ENCODE results near the gene GPBAR1. TPM values are rescaled to one million over a fixed set of nuclear protein-coding genes. Genes with fewer than 3 reads are reported as not detected.

The GPBAR1 gene
- total RNA-seq, result 0.92 TPM in 1 of 2 replicates, not detected in the other

DNA sequence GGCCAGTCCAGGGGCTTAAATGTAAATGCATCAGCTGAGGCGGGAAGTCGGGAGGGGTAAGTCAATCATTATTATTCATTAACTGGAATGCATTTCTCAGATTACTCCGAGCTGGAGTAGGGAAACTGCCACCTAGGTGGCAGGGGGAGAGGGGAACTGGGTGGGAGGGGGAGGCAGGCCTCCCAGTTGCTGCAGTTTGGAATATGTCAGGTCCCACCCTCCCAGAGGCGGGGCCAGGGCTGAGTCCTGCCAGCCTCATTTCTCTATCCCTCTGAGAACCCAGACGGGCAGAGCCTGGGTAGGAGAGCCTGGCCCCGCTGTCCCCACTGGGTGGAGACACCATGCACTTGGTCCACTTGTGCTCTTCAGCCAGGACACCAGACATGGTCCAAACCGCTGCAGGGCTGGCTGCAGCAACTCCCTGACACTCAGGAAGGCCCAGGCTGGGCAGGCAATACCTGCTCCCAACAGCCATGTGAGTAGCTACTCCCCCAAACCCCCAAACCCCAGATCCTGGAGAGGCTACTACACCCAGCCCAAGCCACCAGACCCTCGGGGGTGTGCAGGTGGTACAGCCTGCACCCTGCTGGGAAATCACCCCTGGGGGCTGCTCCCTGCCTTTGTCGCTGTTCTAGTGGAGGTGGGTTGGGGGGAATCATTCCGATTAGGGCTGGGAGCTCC is at the start of gene GPBAR1:
GPBAR1 (plus strand) TSS at position 274 of the 681 bp plus-strand sequence. CDS start 1,710 bp downstream, outside the sequence.
- DNase-seq (ENCODE audit: low read depth), result no peak
- Histone ChIP-seq H3K27me3 (ENCODE audit: control insufficient read depth, insufficient read depth, low read length) (no peaks in the 10 kb centered on the region), H3K36me3 (ENCODE audit: control insufficient read depth, insufficient read depth, low read length) (no peaks in the 10 kb centered on the region), H3K4me3 (ENCODE audit: low read depth, low read length) (no peak within 1 kb of the TSS)
- TF ChIP-seq, protein P1, sequence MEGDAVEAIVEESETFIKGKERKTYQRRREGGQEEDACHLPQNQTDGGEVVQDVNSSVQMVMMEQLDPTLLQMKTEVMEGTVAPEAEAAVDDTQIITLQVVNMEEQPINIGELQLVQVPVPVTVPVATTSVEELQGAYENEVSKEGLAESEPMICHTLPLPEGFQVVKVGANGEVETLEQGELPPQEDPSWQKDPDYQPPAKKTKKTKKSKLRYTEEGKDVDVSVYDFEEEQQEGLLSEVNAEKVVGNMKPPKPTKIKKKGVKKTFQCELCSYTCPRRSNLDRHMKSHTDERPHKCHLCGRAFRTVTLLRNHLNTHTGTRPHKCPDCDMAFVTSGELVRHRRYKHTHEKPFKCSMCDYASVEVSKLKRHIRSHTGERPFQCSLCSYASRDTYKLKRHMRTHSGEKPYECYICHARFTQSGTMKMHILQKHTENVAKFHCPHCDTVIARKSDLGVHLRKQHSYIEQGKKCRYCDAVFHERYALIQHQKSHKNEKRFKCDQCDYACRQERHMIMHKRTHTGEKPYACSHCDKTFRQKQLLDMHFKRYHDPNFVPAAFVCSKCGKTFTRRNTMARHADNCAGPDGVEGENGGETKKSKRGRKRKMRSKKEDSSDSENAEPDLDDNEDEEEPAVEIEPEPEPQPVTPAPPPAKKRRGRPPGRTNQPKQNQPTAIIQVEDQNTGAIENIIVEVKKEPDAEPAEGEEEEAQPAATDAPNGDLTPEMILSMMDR (IDR thresholded peaks at IDR 0.05; ENCODE audit: insufficient read depth, low read length, poor library complexity, severe bottlenecking), result peak; percentile 15

GRCh38 chr2:218214116-218214515 is 46.7 kb upstream of the GPBAR1 start:
- Histone ChIP-seq H3K27me3 (ENCODE audit: control insufficient read depth, insufficient read depth, low read length) (peaks cover 4% of the 10 kb centered on the region), H3K4me3 (ENCODE audit: low read depth, low read length) (no peak overlapping the region), H3K36me3 (ENCODE audit: control insufficient read depth, insufficient read depth, low read length) (no peaks in the 10 kb centered on the region)
- no peak for DNase-seq (ENCODE audit: low read depth)
- TF ChIP-seq, protein P1 (IDR thresholded peaks at IDR 0.05; ENCODE audit: insufficient read depth, low read length, poor library complexity, severe bottlenecking), result no peak

DNA sequence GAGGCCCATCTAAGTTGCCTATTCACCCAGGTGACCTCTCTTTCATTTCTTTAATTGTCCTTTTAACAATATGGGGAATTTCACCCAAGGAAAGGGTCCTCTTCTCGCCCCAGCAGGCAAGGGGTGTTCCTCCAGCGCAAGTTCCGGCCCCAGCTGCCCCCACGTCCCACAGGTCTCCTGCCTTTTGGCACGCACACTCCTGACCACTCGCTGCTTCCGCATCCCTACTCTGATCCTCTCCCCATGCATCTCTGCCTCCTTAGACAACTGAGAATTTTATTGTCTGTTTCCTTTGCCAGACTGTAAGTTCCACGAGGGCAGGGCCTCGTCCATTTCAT is 44.5 kb upstream of the GPBAR1 start:
- peaks cover 2% of the 10 kb centered on the region for H3K27me3 ChIP-seq (ENCODE audit: control insufficient read depth, insufficient read depth, low read length)
- peak overlapping the region; percentile 99 for H3K4me3 ChIP-seq (ENCODE audit: low read depth, low read length)
- TF ChIP-seq, protein P1 (IDR thresholded peaks at IDR 0.05; ENCODE audit: insufficient read depth, low read length, poor library complexity, severe bottlenecking), result no peak
- no peak for DNase-seq (ENCODE audit: low read depth)
- H3K36me3 ChIP-seq (ENCODE audit: control insufficient read depth, insufficient read depth, low read length), result no peaks in the 10 kb centered on the region

DNA sequence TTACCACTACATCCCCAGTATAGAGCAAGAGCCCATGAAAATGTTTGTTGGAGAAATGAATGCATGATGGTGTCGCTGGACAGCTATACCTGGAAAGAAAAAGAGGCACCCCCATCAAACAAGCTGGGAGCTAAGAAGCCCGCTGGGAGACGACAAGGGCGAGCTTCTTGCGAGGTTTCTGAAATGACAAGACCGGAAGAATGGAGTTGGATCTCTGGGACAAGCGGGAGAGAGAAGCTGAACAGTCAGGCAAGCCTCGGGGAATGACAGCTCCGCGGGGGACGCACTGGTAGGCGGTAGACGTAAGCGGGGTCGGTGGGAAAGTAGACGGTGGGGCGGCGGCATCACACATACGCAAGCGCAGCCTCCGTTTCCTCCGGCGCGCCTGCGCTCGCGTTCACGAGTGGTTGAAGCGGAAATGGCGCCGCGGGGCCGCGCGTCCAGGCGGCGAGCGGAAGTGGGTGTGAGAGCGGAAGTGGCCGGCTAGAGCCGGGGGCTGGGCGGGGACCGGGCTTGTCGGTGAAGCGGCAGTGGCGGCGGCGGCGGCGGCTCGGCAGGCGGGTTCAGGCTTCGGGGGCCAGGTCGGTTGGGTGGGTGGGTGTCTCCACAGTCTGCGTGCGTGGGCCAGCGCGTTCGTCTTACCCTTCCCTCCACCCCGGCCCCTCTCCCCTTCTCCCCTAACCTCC is 44.0 kb upstream of the GPBAR1 start, which contains the start of gene ARPC2:
ARPC2 (plus strand) TSS at position 516 of the 686 bp plus-strand sequence. CDS start 282 bp downstream, outside the sequence.
- Histone ChIP-seq H3K27me3 (ENCODE audit: control insufficient read depth, insufficient read depth, low read length) (no peaks in the 10 kb centered on the region), H3K36me3 (ENCODE audit: control insufficient read depth, insufficient read depth, low read length) (no peaks in the 10 kb centered on the region), H3K4me3 (ENCODE audit: low read depth, low read length) (peak within 1 kb of the TSS; percentile 99)
- TF ChIP-seq, protein P1 (IDR thresholded peaks at IDR 0.05; ENCODE audit: insufficient read depth, low read length, poor library complexity, severe bottlenecking), result no peak
- peak; percentile 74 for DNase-seq (ENCODE audit: low read depth)

GRCh38 chr2:218217360-218218267 is 43.2 kb upstream of the GPBAR1 start:
- peak overlapping the region; percentile 99 for H3K4me3 ChIP-seq (ENCODE audit: low read depth, low read length)
- TF ChIP-seq, protein P1 (IDR thresholded peaks at IDR 0.05; ENCODE audit: insufficient read depth, low read length, poor library complexity, severe bottlenecking), result no peak
- DNase-seq (ENCODE audit: low read depth), result no peak

More at GRCh38 chr2:218217360-218218267, 43.2 kb upstream of the GPBAR1 start:
- H3K36me3 ChIP-seq (ENCODE audit: control insufficient read depth, insufficient read depth, low read length), result no peaks in the 10 kb centered on the region
- no peaks in the 10 kb centered on the region for H3K27me3 ChIP-seq (ENCODE audit: control insufficient read depth, insufficient read depth, low read length)
